Eye (tissue), 1 donor: ENCODE results near the gene RNPS1.

Experiments used
- DNase-seq: peaks from one replicate; pipeline ENCODE4 v3.0.0-alpha.2; 2015

Gene RNPS1, protein sequence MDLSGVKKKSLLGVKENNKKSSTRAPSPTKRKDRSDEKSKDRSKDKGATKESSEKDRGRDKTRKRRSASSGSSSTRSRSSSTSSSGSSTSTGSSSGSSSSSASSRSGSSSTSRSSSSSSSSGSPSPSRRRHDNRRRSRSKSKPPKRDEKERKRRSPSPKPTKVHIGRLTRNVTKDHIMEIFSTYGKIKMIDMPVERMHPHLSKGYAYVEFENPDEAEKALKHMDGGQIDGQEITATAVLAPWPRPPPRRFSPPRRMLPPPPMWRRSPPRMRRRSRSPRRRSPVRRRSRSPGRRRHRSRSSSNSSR

DNA sequence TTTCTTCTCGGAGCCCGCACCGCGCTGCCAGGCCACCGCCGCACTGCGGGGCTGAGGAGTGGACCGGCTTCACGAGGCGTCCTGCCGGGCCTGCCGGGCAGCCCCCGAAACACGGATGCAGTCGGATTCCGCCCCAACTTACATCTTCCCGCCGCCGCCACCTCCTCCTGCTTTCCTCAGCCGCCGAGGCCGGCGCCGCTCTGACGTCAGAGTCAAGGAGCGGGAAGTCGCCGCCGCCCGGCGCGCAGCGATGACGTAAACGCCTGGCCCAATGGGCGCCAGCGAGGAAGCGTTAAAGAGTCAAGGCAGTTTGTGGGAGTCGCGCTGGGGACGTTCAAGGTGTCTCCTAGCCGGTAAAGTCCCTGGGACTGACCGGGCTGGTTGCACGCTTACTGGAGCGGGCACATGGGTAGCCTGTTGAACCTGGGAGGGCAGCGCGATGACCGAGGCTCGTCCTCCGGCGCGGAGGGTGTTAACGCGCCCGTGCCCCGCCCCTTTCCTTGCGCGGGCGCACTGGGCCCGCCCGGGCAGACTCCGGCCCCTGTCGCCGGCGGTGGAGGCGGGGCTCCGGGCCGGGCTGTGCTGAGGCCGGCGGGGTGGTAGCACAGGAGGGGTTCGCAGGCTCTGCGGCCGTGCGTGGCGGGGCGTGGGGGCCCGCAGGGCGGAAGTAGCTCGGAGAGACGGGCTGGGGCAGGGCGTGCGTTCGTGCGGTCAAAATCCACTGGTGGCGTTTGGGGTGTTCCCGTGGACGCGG is at the start of gene RNPS1:
TSS of gene RNPS1 (minus strand) at position 214 of the 754 bp plus-strand sequence. CDS start 3,483 bp downstream, outside the sequence.
- DNase-seq: peak; percentile 99

GRCh38 chr16:2317231-2318020 is 49.5 kb upstream of the RNPS1 start:
- no peak for DNase-seq

DNA sequence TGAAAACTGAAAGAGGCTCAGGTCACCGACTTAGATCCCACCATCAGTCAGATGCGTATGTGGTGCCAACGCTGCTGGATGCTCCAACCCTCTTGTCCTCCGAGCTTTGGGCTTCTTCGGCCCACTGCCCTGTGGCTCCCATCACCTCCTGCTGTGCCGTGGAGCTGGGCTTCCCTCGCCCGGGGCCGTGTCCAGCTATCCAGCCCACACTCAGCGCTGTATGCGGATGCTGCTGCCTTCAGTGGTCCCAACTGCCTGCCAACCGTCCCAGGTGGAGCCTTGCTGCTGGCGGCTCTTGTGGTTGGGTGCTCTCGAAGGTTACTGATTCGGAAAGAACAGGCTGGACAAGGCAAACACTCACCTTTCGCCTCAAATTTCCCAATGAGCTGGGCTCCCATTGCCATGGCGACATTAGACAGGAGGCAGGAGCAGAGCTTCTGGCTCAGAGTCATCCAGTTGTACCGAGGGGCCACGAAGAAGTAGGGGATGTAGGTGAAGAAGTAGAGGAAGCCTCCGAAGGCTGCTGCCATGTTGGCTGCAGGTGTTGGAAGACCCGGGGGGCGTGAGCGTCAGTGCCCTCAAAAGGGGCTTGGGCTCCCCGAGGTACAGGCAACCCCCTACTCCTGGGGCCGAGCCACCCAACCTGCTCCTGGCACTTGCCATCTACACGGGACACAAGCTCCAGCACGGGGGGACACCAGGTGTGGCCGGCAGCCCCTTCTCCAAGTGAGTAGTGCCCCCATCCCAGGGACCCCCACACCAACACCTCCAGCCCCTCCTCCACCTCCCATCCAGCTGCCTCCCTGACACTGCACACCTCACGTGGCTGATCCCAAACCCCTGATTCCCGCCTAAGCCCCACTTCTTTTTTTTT is 40.4 kb upstream of the RNPS1 start:
- DNase-seq: no peak

- DNase-seq: no peak
These were observed 31.9 kb upstream of the RNPS1 start for GRCh38 chr16:2299915-2300192.

DNA sequence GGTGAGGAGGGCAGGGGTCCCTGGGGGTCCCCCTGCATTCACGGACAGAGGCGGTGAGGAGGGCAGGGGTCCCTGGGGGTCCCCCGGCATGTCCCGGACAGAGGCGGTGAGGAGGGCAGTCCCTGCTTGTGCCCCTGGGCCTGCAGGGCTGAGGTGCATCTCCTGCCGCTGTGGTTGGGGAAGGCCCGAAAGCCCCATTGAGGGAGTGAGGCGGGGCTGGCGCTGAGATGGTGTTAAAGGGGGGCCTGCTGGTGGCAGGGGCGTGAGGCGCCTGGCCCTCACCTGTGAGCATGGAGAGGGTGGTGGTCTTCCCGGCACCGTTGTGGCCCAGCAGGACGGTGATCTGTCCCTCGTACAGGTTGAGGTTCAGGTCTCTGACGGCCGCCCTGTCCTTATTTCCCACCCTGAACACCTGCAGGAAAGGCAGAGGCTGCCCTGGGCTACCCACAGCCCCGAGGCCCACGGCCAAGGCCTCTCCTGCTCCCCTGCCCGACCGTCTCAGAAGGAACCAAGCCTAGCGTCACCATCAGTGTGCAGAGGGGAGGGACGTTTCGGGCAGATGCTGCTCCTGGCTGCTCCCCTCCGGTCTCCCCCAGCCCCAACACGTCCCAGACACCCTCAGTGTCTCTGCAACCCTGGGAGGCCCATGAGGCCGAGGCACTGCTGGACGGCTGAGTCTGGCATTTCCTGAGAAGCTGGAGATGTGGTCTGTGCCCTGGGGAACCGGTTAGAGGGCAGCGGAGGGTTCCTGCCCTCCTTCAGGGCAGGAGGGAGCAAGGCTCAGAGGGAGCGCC is 31.4 kb upstream of the RNPS1 start:
- no peak for DNase-seq

DNA sequence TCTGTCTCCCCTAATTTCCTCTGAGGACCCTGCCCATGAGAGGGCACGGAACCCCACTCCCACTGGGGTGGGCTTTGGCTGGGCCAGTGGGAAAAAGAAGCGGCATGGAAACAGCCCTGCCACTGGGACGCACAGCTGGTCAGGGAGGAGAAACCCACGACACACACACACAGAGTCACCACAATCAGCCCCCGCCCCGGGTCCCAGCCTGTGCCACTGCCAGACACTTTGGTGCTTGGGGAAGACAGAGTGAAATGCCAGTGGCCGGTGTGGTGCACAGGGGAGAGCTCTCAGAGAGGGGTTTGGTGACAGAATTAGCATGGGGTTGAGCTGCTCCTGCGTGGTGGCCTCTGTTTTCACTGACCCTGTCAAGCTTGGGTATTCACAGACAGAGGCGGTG is 30.7 kb upstream of the RNPS1 start:
- DNase-seq: no peak

- no peak for DNase-seq
These were observed 29.6 kb upstream of the RNPS1 start for GRCh38 chr16:2297506-2297860.

GRCh38 chr16:2296661-2297505 is 29.0 kb upstream of the RNPS1 start:
- peak; percentile 24 for DNase-seq

DNA sequence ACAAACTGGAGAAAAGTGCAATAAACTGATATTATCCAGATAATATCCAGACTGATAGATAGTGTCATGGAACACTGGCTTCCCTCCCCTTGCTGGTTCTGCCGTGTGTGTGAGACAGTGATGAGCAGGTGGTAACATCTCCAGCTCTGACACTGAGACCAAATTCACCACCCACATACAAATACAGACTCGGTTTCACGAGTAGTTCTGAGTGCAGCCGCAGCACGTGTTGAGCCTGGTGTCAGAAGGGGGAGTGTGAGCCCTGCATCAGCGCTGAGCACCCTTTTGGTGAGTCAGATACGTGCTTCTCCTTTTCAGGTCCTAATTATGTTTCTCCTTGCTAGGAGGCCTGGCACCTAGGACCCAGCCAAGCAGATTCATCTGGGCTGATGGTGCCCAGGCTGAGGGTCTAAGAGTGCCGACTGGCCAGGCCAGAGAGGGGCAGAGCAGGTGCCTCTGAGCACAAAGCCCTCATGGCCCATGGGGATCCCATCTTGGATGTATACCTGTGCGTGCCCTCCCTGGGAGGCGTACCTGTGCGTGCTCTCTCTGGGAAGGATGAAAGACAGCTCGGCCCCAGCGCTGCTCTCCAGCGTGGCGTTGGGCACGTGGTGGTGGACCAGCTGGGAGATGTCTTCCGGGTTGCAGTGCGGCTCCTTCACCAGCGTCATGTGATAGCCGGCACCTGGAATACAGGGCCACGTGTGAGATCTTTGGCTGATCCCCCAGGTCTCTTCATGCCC is 27.3 kb upstream of the RNPS1 start:
- DNase-seq: no peak

DNA sequence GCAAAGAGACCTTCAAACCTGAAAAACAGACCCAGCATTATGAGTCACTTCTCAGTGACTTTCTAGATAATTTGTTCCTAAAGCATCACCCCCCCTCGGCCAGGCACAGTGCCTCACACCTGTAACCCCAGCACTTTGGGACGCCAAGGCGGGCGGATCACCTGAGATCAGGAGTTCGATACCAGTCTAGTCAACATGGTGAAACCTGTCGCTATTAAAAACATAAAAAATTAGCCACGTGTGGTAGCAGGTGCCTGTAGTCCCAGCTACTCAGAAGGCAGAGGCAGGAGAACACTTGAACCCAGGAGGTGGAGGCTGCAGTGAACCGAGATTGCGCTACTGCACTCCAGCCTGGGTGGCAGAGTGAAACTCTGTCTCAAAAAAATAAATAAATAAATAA is 24.3 kb upstream of the RNPS1 start:
- DNase-seq: no peak

- no peak for DNase-seq
These were observed 21.4 kb upstream of the RNPS1 start for GRCh38 chr16:2289282-2289681.

DNA sequence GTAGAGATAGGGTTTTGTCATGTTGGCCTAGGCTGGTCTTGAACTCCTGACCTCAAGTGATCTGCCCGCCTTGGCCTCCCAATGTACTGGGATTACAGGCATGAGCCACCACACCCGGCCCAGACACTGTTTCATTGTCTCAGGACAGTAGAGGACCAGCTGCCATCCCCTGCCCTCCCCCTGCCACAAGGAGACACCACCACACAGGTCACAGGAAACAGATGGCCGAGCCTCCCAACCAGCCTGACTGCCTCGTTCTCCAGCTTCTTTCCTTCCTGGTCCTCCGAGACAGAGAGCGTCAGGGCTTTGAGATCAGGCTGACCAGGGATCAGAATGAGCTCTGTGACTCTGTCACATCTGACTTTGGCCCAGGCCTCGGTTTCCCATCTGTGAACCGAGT is 20.8 kb upstream of the RNPS1 start:
- DNase-seq: peak; percentile 13

DNA sequence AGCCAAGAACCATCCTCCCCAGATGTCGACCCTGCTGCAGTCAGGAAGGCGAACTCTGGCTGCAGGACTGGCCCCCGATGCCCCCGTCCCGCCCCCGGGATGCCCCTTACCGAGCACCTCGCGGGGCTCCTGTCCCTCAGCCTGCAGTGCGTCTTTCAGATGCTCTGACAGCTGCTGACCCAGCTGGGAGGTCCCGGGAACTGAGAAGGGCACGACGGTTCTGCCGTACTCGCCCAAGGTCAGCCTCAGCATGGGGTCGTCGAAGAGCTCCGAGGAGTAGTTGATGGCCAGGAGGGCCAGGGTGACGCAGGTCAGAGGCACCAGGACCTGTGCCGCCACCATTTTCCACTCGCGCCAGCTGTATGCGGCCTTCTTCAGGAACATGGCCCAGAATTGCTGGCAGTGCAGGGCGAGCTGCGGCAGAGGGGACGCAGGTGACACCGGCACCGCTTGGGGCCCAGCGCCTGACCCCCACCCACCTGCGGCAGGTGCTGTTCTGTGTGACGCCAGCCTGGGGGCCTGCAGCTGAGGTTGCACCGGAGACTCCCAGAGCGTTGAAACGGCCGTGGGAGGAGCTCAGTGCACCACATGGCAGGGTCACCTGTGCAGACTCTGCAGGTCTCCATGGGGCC is 20.1 kb upstream of the RNPS1 start:
- no peak for DNase-seq

- DNase-seq: no peak
These were observed 18.6 kb upstream of the RNPS1 start for GRCh38 chr16:2286550-2286949.

- DNase-seq: no peak
These were observed 17.8 kb upstream of the RNPS1 start for GRCh38 chr16:2285731-2286191.

DNA sequence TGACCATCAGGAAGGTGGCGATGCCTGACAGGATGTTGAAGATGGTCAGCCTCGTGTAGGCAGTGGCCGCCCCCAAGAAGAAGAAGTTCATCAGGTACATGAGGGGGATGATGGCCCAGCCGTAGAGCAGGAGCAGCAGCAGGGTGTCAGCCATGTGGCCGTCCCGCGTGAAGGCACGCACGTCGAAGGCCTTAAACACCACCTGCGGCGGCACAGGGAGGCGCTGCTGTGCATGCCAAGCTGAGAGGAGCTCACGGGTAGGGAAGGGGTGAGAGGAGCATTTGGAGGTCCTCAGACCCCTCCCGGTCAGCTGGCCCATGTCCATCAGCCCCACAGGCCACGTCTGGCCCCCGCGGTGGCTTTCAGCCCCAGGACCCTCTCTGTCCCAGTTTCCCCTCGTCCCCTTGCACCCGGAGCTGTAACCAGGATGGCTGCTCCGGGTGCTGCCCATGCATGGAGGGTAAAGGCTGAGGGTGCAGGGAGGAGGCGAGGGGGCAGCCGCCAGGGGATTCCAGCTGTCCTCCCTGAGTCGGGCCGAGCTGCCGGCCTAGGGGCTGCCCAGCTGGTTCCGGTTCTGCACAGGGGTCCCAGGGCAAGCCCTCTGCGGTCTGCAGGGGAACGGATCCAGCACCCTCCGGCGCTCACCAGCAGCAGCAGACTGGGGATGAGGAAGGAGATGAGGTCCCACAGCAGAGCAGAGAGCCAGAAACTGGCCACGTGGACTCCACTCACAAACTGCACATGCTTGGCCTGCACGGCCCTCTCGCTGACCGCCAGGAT is 17.1 kb upstream of the RNPS1 start:
- DNase-seq: no peak

DNA sequence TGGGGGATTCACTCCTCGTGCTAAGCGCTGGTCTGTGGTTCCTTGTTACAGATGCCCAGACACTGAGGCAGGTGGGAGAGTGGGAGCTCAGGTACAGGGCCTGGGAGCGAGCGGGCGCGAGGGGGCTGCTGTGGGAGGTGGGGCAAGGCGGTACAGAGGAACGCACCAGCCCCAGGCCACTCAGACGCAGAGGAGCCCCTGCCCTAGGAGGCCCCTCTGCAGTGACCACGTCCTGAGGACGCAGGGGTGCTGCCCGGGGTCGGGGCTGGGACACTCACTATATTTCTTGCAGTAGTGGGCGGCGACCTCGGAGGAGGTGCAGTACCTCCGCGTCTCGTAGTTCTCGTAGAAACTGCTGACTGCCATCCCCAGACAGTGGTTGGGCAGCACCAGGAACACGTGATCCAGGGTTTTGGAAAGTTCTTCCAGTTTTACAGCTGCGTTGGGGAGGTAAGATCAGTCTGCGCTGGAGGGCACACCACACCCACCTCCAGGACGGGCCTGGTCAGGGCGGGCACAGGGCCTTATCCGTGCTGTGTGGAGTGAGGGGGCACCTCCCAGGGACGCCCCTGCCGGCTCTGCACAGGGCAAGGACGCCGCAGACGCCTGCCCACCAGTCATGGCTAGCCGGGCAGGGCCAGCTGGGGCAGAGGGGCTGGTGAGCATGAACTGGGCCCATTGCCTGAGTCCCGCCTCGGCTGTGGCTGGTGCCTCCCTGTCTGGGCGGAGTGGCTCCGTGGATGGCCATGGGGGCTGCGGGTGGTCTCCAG is 16.3 kb upstream of the RNPS1 start:
- no peak for DNase-seq
